Cardiac muscle cell (in vitro differentiated cells and primary cell): ENCODE measurements around the gene GALK1. TPM values are rescaled to one million over a fixed set of nuclear protein-coding genes. Genes with fewer than 3 reads are reported as not detected.

Experiments
- DNase-seq, 2 donors: peaks; one replicate each; pipeline versions ENCODE4 v3.0.0 to v3.0.0-alpha.2; 2010 to 2017; ENCODE audit warnings: low read depth in 1 of 2, low spot score in 1 of 2
- H3K27ac ChIP-seq: fragments of 200-600 bp; sonication (generic); 2 replicates; pipeline ENCODE4 v1.5.1; 2016
- H3K27me3 ChIP-seq: fragments of 200-600 bp; sonication (generic); 2 replicates; pipeline ENCODE4 v1.6.0; 2016; ENCODE audit warnings: control low read depth
- H3K36me3 ChIP-seq: fragments of 200-600 bp; sonication (generic); 2 replicates; pipeline ENCODE4 v1.5.1; 2016; ENCODE audit warnings: control low read depth
- H3K4me1 ChIP-seq: fragments of 200-600 bp; sonication (generic); 2 replicates; pipeline ENCODE4 v1.8.1; 2017; ENCODE audit warnings: low read depth, mild to moderate bottlenecking, mixed run types
- H3K4me3 ChIP-seq: fragments of 200-600 bp; sonication (generic); 2 replicates; pipeline ENCODE4 v1.5.1; 2016; ENCODE audit warnings: mild to moderate bottlenecking
- H3K9me3 ChIP-seq: fragments of 200-600 bp; sonication (generic); 2 replicates; pipeline ENCODE4 v1.5.1; 2017; ENCODE audit warnings: low read depth, mild to moderate bottlenecking, control low read depth
- CTCF ChIP-seq: IDR thresholded peaks from 2 replicates; pipeline ENCODE4 v1.5.1; 2012; ENCODE audit warnings: low read depth, mild to moderate bottlenecking, low read length
- polyA plus RNA-seq: library from polyadenylated mRNA; unstranded; fragments of >200 nt; fragmentation: Nextera tagmentation; extraction: Ambion mirVana; gene quantifications from 2 replicates; pipeline ENCODE4 v1.2.1, GENCODE V29; 2016
- total RNA-seq: library from RNA; depleted of rRNA; stranded (reverse); fragments of >200 nt; gene quantifications from 2 replicates; pipeline ENCODE4 v1.2.3, GENCODE V29; 2016

Gene GALK1
- total and polyA plus RNA-seq, 2 experiments from 2014 or later: 42.4 to 54.0 TPM

DNA sequence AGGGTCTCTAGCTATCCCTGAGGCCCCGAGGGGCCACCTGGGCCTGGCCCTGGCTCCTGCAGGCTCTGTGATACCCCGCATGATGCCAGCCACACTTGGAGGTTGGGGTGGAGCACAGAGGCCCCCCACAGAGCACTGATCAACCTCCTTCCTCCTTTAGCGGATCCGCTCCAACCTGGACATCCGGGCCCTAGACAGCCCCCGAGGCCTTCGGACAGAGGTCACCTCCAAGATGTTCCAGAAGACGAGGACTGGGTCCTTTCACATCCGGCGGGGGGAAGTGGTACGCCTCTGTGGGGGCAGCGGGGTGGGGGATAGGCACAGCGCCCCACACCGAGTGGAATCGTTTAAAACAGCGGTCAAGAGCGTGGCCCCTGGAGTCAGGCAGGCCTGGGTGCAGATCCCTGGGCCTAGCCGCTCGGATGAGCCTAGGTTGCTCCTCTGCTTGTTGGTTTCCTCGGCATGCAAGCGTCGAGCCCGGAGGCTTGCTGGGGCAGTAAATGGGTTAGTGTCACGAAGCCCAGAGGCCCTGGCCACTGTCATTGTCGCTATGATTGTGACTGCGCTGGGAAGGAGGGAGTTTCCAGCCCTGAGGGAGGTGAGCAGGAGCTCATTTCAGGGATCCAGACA is 33.8 kb downstream of the GALK1 start:
- H3K36me3 ChIP-seq: no peaks in the 10 kb centered on the region
- H3K27ac ChIP-seq: no peak overlapping the region
- no peaks in the 10 kb centered on the region for H3K4me1 ChIP-seq
- DNase-seq: no peak
- no peak for TF ChIP-seq CTCF
- H3K27me3 ChIP-seq: no peaks in the 10 kb centered on the region
- H3K4me3 ChIP-seq: no peak overlapping the region
- no peaks in the 10 kb centered on the region for H3K9me3 ChIP-seq

DNA sequence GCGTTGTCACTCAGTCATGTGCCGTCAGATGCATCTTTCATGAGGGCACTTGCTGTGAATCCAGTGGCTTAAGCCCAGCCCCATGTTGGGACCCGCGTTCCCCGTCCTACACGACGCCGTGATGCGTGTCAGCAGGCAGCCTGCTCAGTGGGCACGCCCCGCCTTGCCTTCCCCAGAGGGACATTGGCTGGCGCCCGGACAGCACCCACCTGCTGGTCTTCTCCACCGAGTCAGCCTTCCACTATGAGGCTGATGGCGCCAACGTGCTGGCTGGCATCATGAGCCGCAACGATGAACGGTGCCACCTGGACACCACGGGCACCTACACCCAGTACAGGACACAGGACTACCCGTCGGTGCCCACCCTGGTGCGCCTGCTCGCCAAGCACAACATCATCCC is 34.9 kb downstream of the GALK1 start:
- Histone ChIP-seq H3K4me1 (no peaks in the 10 kb centered on the region), H3K27me3 (no peaks in the 10 kb centered on the region), H3K9me3 (no peaks in the 10 kb centered on the region), H3K4me3 (no peak overlapping the region), H3K36me3 (no peaks in the 10 kb centered on the region), H3K27ac (no peak overlapping the region)
- no peak for DNase-seq
- TF ChIP-seq CTCF: no peak

DNA sequence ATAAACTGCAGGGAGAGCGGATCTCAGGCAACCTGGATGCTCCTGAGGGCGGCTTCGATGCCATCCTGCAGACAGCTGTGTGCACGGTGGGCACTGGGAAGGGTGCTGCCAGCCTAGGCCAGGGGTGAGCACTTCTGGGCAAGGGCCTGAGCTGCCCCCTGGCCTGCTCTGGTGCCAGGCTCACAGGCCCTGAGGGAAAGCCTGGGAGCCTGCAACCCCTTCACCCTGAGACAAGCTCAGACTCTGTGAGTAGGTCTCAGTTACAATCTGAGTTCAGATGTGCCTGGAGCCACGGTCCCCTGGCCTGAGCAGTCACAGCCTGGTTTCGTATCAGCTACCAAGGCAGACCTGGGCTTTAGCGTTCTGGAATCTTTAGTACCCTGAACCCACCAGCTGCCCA is 35.6 kb downstream of the GALK1 start:
- Histone ChIP-seq H3K36me3 (no peaks in the 10 kb centered on the region), H3K27ac (no peak overlapping the region), H3K4me1 (no peaks in the 10 kb centered on the region), H3K9me3 (no peaks in the 10 kb centered on the region), H3K4me3 (no peak overlapping the region), H3K27me3 (no peaks in the 10 kb centered on the region)
- DNase-seq: no peak
- TF ChIP-seq CTCF: no peak

DNA sequence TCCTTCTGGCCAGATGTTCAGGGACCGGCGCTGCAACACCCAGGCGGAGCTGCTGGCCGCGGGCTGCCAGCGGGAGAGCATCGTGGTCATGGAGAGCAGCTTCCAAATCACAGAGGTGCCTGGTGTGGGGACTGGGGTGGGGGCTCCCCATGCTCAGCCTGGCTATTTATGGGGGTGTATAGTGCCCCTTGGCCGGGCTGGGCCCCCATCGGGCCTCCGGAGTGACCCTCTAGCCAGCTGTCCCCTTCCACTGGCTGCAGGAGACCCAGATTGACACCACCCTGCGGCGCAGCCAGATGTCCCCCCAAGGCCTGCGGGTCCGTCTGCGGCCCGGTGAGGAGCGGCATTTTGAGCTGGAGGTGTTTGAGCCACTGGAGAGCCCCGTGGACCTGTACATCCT is 37.6 kb downstream of the GALK1 start:
- Histone ChIP-seq H3K4me1 (no peaks in the 10 kb centered on the region), H3K27me3 (peaks cover 11% of the 10 kb centered on the region)

DNA sequence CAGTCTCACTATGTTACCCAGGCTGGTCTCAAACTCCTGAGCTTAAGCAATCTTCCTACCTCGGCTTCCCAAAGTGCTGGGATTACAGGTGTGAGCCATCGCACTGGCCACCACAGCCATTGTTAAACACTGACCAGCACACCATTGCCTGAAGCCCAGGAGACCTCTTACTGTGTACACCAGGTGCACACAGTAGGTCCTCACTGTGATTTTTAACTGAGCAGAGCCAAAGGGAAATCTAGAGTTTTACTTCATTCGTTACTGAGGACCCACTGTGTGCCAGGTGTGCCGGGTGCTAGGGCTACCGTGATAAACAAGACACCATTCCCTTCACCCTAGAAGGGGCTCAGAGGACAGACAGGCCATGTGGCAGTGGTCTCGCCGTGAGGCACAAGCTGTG is 39.5 kb downstream of the GALK1 start:
- Histone ChIP-seq H3K9me3 (no peaks in the 10 kb centered on the region), H3K27me3 (peaks cover 30% of the 10 kb centered on the region), H3K36me3 (no peaks in the 10 kb centered on the region), H3K27ac (no peak overlapping the region), H3K4me1 (no peaks in the 10 kb centered on the region), H3K4me3 (no peak overlapping the region)
- TF ChIP-seq CTCF: no peak
- DNase-seq: no peak

More for the DNA sequence above, 37.6 kb downstream of the GALK1 start:
- H3K36me3 ChIP-seq: no peaks in the 10 kb centered on the region
- TF ChIP-seq CTCF: no peak
- H3K27ac ChIP-seq: no peak overlapping the region
- no peak overlapping the region for H3K4me3 ChIP-seq
- no peaks in the 10 kb centered on the region for H3K9me3 ChIP-seq
- DNase-seq: no peak
